ENCODE measurements around the gene AKIRIN2. TPM values are rescaled to one million over a fixed set of nuclear protein-coding genes. Genes with fewer than 3 reads are reported as not detected.

Gene AKIRIN2
- total and polyA plus RNA-seq, 2 experiments from 2014 or later = 24.2 to 49.6 TPM

- H4K20me1 ChIP-seq (ENCODE audit: insufficient read depth, poor library complexity, severe bottlenecking) = no peaks in the 10 kb centered on the region
- no peaks in the 10 kb centered on the region for H3K36me3 ChIP-seq (replicated peaks; ENCODE audit: insufficient read depth, low read depth)
- H3K4me3 ChIP-seq = no peak overlapping the region
- H3K79me2 ChIP-seq = no peaks in the 10 kb centered on the region
- H3K4me1 ChIP-seq (ENCODE audit: insufficient read depth) = no peaks in the 10 kb centered on the region
- WGBS (ENCODE audit: low lambda C conversion rate, missing lambda C conversion rate) = 100% methylated on average over 1 of the region's 1 CpG
- DNase-seq (ENCODE audit: low spot score) = no peak
- no peaks in the 10 kb centered on the region for H3K27me3 ChIP-seq
- H3K9me2 ChIP-seq (replicated peaks; ENCODE audit: insufficient read depth) = no peaks in the 10 kb centered on the region
- H3K4me2 ChIP-seq = no peak overlapping the region
- no peaks in the 10 kb centered on the region for H3K9me3 ChIP-seq (ENCODE audit: low read depth)
- H2AFZ ChIP-seq = no peak overlapping the region
- TF ChIP-seq CTCF (IDR thresholded peaks at IDR 0.05; ENCODE audit: poor library complexity) (no peak), EZH2 (IDR thresholded peaks at IDR 0.05; ENCODE audit: borderline replicate concordance) (no peak), EZH2phosphoT487 (IDR thresholded peaks at IDR 0.05; ENCODE audit: low read depth, severe bottlenecking, unreplicated experiment) (no peak)
- H3K27ac ChIP-seq = no peak overlapping the region
Observed at GRCh38 chr6:87637106-87637505, 64.9 kb downstream of the AKIRIN2 start.

GRCh38 chr6:87636315-87636714 lies 65.7 kb downstream of the AKIRIN2 start:
- no peak for DNase-seq (ENCODE audit: low spot score)
- 97% methylated on average over 1 of the region's 1 CpG for WGBS (ENCODE audit: low lambda C conversion rate, missing lambda C conversion rate)
- no peak overlapping the region for H2AFZ ChIP-seq
- H3K27ac ChIP-seq = no peak overlapping the region
- no peak overlapping the region for H3K4me3 ChIP-seq
- no peaks in the 10 kb centered on the region for H3K79me2 ChIP-seq
- TF ChIP-seq EZH2phosphoT487 (IDR thresholded peaks at IDR 0.05; ENCODE audit: low read depth, severe bottlenecking, unreplicated experiment) = no peak
- TF ChIP-seq EZH2 (IDR thresholded peaks at IDR 0.05; ENCODE audit: borderline replicate concordance) = no peak
- TF ChIP-seq CTCF (IDR thresholded peaks at IDR 0.05; ENCODE audit: poor library complexity) = no peak
- no peaks in the 10 kb centered on the region for H4K20me1 ChIP-seq (ENCODE audit: insufficient read depth, poor library complexity, severe bottlenecking)
- H3K4me1 ChIP-seq (ENCODE audit: insufficient read depth) = no peaks in the 10 kb centered on the region
- H3K9me2 ChIP-seq (replicated peaks; ENCODE audit: insufficient read depth) = no peaks in the 10 kb centered on the region
- H3K36me3 ChIP-seq (replicated peaks; ENCODE audit: insufficient read depth, low read depth) = no peaks in the 10 kb centered on the region
- H3K4me2 ChIP-seq = no peak overlapping the region
- no peaks in the 10 kb centered on the region for H3K27me3 ChIP-seq
- H3K9me3 ChIP-seq (ENCODE audit: low read depth) = no peaks in the 10 kb centered on the region

GRCh38 chr6:87633851-87634250 lies 68.2 kb downstream of the AKIRIN2 start:
- Histone ChIP-seq H3K79me2 (no peaks in the 10 kb centered on the region), H3K4me2 (no peak overlapping the region), H4K20me1 (ENCODE audit: insufficient read depth, poor library complexity, severe bottlenecking) (no peaks in the 10 kb centered on the region), H3K4me3 (no peak overlapping the region), H3K4me1 (ENCODE audit: insufficient read depth) (no peaks in the 10 kb centered on the region), H3K27ac (no peak overlapping the region), H2AFZ (no peak overlapping the region), H3K27me3 (no peaks in the 10 kb centered on the region), H3K9me2 (replicated peaks; ENCODE audit: insufficient read depth) (no peaks in the 10 kb centered on the region), H3K36me3 (replicated peaks; ENCODE audit: insufficient read depth, low read depth) (no peaks in the 10 kb centered on the region), H3K9me3 (ENCODE audit: low read depth) (no peaks in the 10 kb centered on the region)
- WGBS (ENCODE audit: low lambda C conversion rate, missing lambda C conversion rate) = 76% methylated on average over 3 of the region's 3 CpGs
- TF ChIP-seq CTCF (IDR thresholded peaks at IDR 0.05; ENCODE audit: poor library complexity) (no peak), EZH2 (IDR thresholded peaks at IDR 0.05; ENCODE audit: borderline replicate concordance) (no peak), EZH2phosphoT487 (IDR thresholded peaks at IDR 0.05; ENCODE audit: low read depth, severe bottlenecking, unreplicated experiment) (no peak)
- no peak for DNase-seq (ENCODE audit: low spot score)

- Histone ChIP-seq H3K4me2 (no peak overlapping the region), H3K4me3 (no peak overlapping the region), H2AFZ (no peak overlapping the region), H3K27ac (no peak overlapping the region), H3K9me2 (replicated peaks; ENCODE audit: insufficient read depth) (no peaks in the 10 kb centered on the region), H3K9me3 (ENCODE audit: low read depth) (no peaks in the 10 kb centered on the region), H4K20me1 (ENCODE audit: insufficient read depth, poor library complexity, severe bottlenecking) (no peaks in the 10 kb centered on the region), H3K27me3 (no peaks in the 10 kb centered on the region), H3K79me2 (no peaks in the 10 kb centered on the region), H3K36me3 (replicated peaks; ENCODE audit: insufficient read depth, low read depth) (no peaks in the 10 kb centered on the region), H3K4me1 (ENCODE audit: insufficient read depth) (peaks cover 3% of the 10 kb centered on the region)
- TF ChIP-seq EZH2phosphoT487 (IDR thresholded peaks at IDR 0.05; ENCODE audit: low read depth, severe bottlenecking, unreplicated experiment) (no peak), CTCF (IDR thresholded peaks at IDR 0.05; ENCODE audit: poor library complexity) (no peak), EZH2 (IDR thresholded peaks at IDR 0.05; ENCODE audit: borderline replicate concordance) (no peak)
- no peak for DNase-seq (ENCODE audit: low spot score)
- 100% methylated on average over 1 of the region's 1 CpG for WGBS (ENCODE audit: low lambda C conversion rate, missing lambda C conversion rate)
Observed at GRCh38 chr6:87630746-87631145, 71.3 kb downstream of the AKIRIN2 start.
